ENCODE measurements around the gene ALLC.

Gene ALLC

GRCh38 chr2:3639653-3640052 lies 18.3 kb upstream of the ALLC start:
- DNase-seq: no peak
- H3K4me3 Mint-ChIP-seq: no peak overlapping the region
- no peaks in the 10 kb centered on the region for H3K9me3 Mint-ChIP-seq
- H3K36me3 Mint-ChIP-seq: no peaks in the 10 kb centered on the region
- peaks cover 9 to 19% of the 10 kb centered on the region in 2 donors for H3K27me3 Mint-ChIP-seq
- no peak for ATAC-seq (replicated peaks)
- peaks cover 0 to 7% of the 10 kb centered on the region in 2 donors for H3K4me1 Mint-ChIP-seq
- no peak overlapping the region for H3K27ac Mint-ChIP-seq

- peaks cover 0 to 7% of the 10 kb centered on the region in 2 donors for H3K4me1 Mint-ChIP-seq
- H3K4me3 Mint-ChIP-seq: no peak overlapping the region
- no peak overlapping the region for H3K27ac Mint-ChIP-seq
- ATAC-seq (replicated peaks) (no peak), DNase-seq (no peak)
- H3K36me3 Mint-ChIP-seq: no peaks in the 10 kb centered on the region
- no peaks in the 10 kb centered on the region for H3K9me3 Mint-ChIP-seq
- peaks cover 0 to 11% of the 10 kb centered on the region in 2 donors for H3K27me3 Mint-ChIP-seq
Measured at GRCh38 chr2:3641181-3641580, 16.8 kb upstream of the ALLC start.

GRCh38 chr2:3641841-3642421 lies 16.1 kb upstream of the ALLC start:
- H3K36me3 Mint-ChIP-seq: no peaks in the 10 kb centered on the region
- ATAC-seq (replicated peaks) (no peak), DNase-seq (no peak)
- peaks cover 0 to 6% of the 10 kb centered on the region in 2 donors for H3K27me3 Mint-ChIP-seq
- H3K4me3 Mint-ChIP-seq: no peak overlapping the region
- peaks cover 0 to 7% of the 10 kb centered on the region in 2 donors for H3K4me1 Mint-ChIP-seq
- H3K27ac Mint-ChIP-seq: no peak overlapping the region
- no peaks in the 10 kb centered on the region for H3K9me3 Mint-ChIP-seq

DNA sequence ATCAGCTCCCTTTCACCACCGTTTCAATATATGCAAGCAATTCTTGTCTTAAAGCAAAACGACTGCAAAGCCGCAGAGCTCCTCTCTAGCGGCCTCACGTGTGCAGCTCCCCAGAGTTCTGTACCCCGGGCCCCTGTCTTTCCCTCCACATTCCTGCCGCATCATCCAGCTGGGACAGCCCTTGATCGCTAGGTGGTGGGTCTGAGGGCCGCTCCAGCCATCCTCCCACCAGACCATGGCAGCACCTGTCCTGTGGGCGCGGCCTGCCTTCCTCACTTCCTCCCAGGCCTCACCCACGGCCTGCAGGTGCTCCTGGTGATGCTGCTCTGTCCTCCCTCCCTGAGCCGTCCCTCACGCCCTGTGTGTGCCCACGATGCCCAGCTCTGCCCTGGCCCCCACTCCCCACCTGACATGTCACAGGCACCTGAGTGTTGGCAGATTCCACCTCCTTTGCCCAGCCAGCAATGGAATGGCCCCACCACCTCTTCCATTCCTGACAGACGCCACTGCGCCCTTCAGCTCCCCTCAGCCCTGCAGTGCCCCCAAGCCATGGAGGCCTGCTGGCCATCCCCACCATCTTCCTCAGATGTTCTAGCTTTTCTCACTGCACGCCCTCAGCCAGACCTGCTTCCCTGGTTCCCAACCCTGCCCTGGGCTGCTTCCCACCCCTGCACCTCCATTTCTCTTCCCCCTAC lies 15.3 kb upstream of the ALLC start:
- Mint-ChIP-seq H3K4me1 (peaks cover 0 to 7% of the 10 kb centered on the region in 2 donors), H3K36me3 (no peaks in the 10 kb centered on the region), H3K9me3 (no peaks in the 10 kb centered on the region), H3K27ac (no peak overlapping the region), H3K27me3 (peaks cover 3 to 6% of the 10 kb centered on the region in 2 donors), H3K4me3 (no peak overlapping the region)
- DNase-seq: no peak
- ATAC-seq (replicated peaks): no peak

DNA sequence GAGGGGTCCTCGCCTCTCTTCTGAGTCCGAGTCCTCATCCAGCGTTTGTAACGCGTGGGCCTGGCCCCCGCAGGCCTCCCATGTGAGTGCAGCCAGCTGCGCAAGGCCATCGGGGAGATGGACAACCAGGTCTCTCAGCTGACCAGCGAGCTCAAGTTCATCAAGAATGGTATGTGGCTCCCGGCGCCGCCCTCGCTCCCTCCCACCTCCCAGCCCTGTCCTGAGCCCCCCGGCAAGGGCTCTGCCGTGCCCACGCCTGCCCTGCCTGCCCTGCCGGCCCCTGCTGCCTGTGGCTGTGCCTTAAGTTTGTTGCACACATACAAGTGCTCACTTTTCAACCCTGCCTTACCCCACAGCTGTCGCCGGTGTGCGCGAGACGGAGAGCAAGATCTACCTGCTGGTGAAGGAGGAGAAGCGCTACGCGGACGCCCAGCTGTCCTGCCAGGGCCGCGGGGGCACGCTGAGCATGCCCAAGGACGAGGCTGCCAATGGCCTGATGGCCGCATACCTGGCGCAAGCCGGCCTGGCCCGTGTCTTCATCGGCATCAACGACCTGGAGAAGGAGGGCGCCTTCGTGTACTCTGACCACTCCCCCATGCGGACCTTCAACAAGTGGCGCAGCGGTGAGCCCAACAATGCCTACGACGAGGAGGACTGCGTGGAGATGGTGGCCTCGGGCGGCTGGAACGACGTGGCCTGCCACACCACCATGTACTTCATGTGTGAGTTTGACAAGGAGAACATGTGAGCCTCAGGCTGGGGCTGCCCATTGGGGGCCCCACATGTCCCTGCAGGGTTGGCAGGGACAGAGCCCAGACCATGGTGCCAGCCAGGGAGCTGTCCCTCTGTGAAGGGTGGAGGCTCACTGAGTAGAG lies 14.4 kb upstream of the ALLC start:
- ATAC-seq (replicated peaks): no peak
- Mint-ChIP-seq H3K4me1 (peaks cover 0 to 7% of the 10 kb centered on the region in 2 donors), H3K4me3 (no peak overlapping the region), H3K27ac (no peak overlapping the region), H3K36me3 (no peaks in the 10 kb centered on the region), H3K27me3 (peaks cover 5 to 7% of the 10 kb centered on the region in 2 donors), H3K9me3 (no peaks in the 10 kb centered on the region)
- no peak for DNase-seq

DNA sequence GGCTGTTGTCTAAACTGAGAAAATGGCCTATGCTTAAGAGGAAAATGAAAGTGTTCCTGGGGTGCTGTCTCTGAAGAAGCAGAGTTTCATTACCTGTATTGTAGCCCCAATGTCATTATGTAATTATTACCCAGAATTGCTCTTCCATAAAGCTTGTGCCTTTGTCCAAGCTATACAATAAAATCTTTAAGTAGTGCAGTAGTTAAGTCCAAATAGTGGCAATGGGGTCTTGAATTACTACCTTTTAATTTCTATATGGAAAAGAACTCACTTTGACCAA lies 13.8 kb upstream of the ALLC start:
- no peak overlapping the region for H3K27ac Mint-ChIP-seq
- no peaks in the 10 kb centered on the region for H3K36me3 Mint-ChIP-seq
- ATAC-seq (replicated peaks): no peak
- no peak for DNase-seq
- peaks cover 5 to 7% of the 10 kb centered on the region in 2 donors for H3K27me3 Mint-ChIP-seq
- H3K4me1 Mint-ChIP-seq: peaks cover 0 to 7% of the 10 kb centered on the region in 2 donors
- H3K4me3 Mint-ChIP-seq: no peak overlapping the region
- no peaks in the 10 kb centered on the region for H3K9me3 Mint-ChIP-seq

DNA sequence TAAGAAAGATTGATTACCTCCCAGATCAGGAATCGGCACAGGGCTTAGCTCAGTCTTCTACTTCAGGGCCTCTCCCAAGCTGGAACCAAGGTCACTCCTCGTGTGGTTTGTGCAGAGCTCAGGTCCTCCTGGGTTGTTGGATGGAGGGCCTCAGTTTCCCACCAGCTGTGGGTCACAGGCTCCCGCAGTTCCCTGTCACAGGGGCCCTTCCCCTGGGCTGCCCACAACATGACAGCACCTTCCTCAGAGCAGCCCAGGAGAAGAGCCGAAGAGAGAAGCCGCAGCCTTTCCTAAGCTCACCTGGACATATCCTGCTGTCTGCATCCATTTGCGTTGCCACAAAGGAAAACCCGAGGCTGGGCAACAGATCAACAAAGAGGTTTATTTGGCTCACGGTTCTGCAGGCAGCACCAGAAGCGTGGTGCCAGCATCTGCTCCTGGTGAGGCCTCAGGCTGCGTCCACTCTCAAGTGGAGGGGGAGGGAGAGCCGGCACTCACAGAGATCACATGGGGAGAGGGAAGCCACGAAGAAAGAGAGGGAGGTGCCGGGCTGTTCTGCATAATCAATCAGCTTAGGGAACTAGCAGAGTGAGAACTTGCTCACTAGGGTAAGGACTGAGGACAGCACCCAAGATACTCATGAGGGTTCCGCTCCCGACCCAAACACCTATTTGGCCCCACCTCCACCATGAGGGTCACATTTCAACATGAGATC lies 13.0 kb upstream of the ALLC start:
- peaks cover 0 to 7% of the 10 kb centered on the region in 2 donors for H3K4me1 Mint-ChIP-seq
- no peaks in the 10 kb centered on the region for H3K9me3 Mint-ChIP-seq
- no peak overlapping the region for H3K27ac Mint-ChIP-seq
- no peaks in the 10 kb centered on the region for H3K36me3 Mint-ChIP-seq
- H3K27me3 Mint-ChIP-seq: peaks cover 7 to 12% of the 10 kb centered on the region in 2 donors
- no peak for ATAC-seq (replicated peaks)
- no peak overlapping the region for H3K4me3 Mint-ChIP-seq
- DNase-seq: no peak

- no peak overlapping the region for H3K27ac Mint-ChIP-seq
- peaks cover 2 to 10% of the 10 kb centered on the region in 2 donors for H3K4me1 Mint-ChIP-seq
- ATAC-seq (replicated peaks): no peak
- H3K27me3 Mint-ChIP-seq: peaks cover 7 to 12% of the 10 kb centered on the region in 2 donors
- no peak for DNase-seq
- no peak overlapping the region for H3K4me3 Mint-ChIP-seq
- no peaks in the 10 kb centered on the region for H3K9me3 Mint-ChIP-seq
- H3K36me3 Mint-ChIP-seq: no peaks in the 10 kb centered on the region
Measured at GRCh38 chr2:3645745-3646389, 12.1 kb upstream of the ALLC start.

DNA sequence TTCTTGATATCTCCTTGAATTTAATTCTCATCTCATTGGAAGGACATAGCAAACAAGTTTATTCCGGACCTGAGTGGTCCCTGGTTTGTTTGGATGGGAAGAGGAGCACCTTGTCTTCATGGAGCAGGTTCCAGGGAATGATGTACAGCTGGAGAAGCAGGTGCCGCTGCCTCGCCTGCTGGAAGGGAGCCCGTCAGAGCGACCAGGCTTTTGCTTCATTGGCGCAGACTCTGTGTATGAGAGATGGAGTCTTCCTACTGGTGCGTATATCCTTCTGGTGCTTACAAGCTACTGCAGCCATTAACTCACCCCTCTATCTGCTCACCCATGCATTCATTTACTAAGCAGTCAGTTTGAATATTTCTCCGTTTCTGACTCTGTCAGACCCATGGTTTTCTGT lies 11.6 kb upstream of the ALLC start:
- ATAC-seq (replicated peaks) (no peak), DNase-seq (no peak)
- no peak overlapping the region for H3K4me3 Mint-ChIP-seq
- no peaks in the 10 kb centered on the region for H3K9me3 Mint-ChIP-seq
- H3K36me3 Mint-ChIP-seq: no peaks in the 10 kb centered on the region
- H3K4me1 Mint-ChIP-seq: peaks cover 5 to 16% of the 10 kb centered on the region in 2 donors
- no peak overlapping the region for H3K27ac Mint-ChIP-seq
- peaks cover 7 to 12% of the 10 kb centered on the region in 2 donors for H3K27me3 Mint-ChIP-seq

DNA sequence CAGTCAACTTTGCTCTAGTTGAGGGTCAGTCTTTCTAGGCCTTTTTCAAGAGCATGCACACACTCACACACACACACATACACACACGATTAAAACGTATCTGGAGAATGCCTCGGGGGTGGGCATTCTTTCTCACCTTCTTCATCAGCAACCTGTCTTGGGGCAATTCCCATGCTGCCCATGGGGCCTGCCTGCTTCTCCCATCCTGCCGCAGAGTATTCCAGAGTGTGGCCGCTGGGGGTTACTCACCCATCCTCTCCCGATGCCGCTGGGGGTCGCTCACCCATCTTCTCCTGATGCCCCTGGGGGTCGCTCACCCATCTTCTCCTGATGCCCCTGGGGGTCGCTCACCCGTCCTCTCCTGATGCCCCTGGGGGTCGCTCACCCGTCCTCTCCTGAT lies 10.8 kb upstream of the ALLC start:
- Mint-ChIP-seq H3K27me3 (peaks cover 7 to 12% of the 10 kb centered on the region in 2 donors), H3K9me3 (no peaks in the 10 kb centered on the region)

DNA sequence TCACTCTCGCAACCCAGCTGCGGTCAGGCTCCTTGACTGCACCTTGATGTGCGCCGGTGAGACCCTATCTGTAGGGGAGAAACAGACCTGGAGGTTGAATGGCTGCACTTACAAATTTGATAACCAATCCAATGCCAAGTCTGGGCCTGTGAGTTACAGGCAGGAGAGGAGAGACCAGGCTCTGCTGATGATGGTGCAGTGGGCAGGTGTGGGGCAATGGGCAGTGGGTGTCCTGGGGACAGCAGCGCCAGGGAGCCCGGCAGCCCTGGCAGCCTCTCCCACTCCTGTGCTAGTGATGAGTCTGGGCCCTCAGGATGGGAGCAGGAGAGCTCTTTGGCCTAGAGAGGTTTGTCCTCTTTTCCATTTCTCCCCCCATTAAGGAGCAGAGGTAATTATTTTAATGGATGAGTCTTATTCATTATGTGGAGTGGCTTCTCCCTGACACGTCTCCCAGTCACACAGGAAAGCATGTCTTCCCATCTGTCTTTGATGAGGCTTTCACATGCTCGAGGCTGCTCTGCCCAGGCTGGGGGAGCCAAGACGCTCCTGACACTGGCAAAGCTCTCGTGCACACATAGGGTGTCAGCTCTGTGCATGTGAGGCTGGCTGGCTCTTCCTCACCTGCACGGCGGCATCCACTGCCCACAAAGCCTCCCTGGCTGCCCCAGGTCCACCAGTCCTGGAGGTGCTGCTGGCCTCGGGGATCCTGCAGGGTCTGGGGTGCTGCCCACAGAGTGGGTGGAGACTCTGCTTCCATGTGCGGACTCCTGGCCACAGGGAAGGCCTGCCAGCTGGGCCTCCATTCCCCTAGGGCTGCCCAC lies 10.0 kb upstream of the ALLC start:
- Mint-ChIP-seq H3K36me3 (no peaks in the 10 kb centered on the region), H3K4me1 (peaks cover 8 to 22% of the 10 kb centered on the region in 2 donors), H3K27ac (no peak overlapping the region), H3K27me3 (peaks cover 7 to 12% of the 10 kb centered on the region in 2 donors), H3K9me3 (no peaks in the 10 kb centered on the region), H3K4me3 (no peak overlapping the region)
- ATAC-seq (replicated peaks) (no peak), DNase-seq (no peak)

More for the DNA sequence above, 10.8 kb upstream of the ALLC start:
- no peaks in the 10 kb centered on the region for H3K36me3 Mint-ChIP-seq
- H3K4me1 Mint-ChIP-seq: peaks cover 8 to 24% of the 10 kb centered on the region in 2 donors
- no peak overlapping the region for H3K4me3 Mint-ChIP-seq
- DNase-seq: no peak
- no peak overlapping the region for H3K27ac Mint-ChIP-seq
- ATAC-seq (replicated peaks): no peak

DNA sequence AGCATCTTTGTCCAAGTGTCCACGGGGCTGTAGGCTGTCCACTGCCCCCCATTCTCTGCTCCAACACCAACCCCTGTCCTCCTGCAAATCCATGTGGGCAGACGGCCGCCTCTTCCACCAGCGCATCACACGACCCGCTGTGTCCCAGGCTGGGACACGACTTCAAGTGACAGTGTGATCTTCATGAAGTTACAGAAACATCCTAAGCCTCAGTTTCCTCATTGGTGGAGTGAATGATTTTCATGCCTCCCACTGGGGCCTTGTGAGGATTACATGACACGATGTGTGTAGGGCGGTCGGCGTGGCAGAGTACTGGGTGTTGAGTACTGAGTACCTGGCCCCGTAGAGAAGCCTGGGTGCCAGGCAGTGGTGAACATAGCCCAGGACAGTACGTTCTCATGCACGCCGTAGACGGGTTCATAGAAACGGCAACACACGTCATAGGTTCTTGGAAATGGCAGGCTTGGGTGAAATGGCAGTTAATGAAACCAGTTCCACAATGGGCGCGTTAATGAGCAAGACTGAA lies 9.3 kb upstream of the ALLC start:
- peaks cover 8 to 17% of the 10 kb centered on the region in 2 donors for H3K4me1 Mint-ChIP-seq
- peaks cover 7 to 12% of the 10 kb centered on the region in 2 donors for H3K27me3 Mint-ChIP-seq
- H3K36me3 Mint-ChIP-seq: no peaks in the 10 kb centered on the region
- ATAC-seq (replicated peaks): no peak
- no peak for DNase-seq
- no peaks in the 10 kb centered on the region for H3K9me3 Mint-ChIP-seq
- no peak overlapping the region for H3K27ac Mint-ChIP-seq
- no peak overlapping the region for H3K4me3 Mint-ChIP-seq

GRCh38 chr2:3649581-3649980 lies 8.4 kb upstream of the ALLC start:
- no peak for ATAC-seq (replicated peaks)
- no peak for DNase-seq
- no peaks in the 10 kb centered on the region for H3K9me3 Mint-ChIP-seq
- H3K27ac Mint-ChIP-seq: no peak overlapping the region
- H3K4me3 Mint-ChIP-seq: no peak overlapping the region
- H3K27me3 Mint-ChIP-seq: peaks cover 7 to 12% of the 10 kb centered on the region in 2 donors
- peaks cover 8 to 17% of the 10 kb centered on the region in 2 donors for H3K4me1 Mint-ChIP-seq
- H3K36me3 Mint-ChIP-seq: no peaks in the 10 kb centered on the region

Measured in stimulated activated naive B cell treated with anti-CD40 and anti-IgM and Interleukin-4, amounts not matched to agents 10 μg/mL and 1 μg/mL and 100 μg/mL, for 72 hours (primary cell).